GM11168 (cell line): ENCODE data around the gene WDR4.
"Not testable (repeated sequence)": the region's sequence is repeated elsewhere in the genome, so short reads cannot be mapped to it uniquely, and the experiment has no call there.

Source experiments
- in situ Hi-C: fragments of 300-500 bp; cut with MboI; formaldehyde crosslinking; loops from one replicate; pipeline ENCODE4 v1.12.0; 2022; ENCODE audit warnings: low sequenced_read_pairs; ENCODE audit not compliant: unreplicated experiment

WDR4 gene

GRCh38 chr21:42841916-42842655, 37.3 kb downstream of the WDR4 start:
- in situ Hi-C loops: not testable (repeated sequence)

DNA sequence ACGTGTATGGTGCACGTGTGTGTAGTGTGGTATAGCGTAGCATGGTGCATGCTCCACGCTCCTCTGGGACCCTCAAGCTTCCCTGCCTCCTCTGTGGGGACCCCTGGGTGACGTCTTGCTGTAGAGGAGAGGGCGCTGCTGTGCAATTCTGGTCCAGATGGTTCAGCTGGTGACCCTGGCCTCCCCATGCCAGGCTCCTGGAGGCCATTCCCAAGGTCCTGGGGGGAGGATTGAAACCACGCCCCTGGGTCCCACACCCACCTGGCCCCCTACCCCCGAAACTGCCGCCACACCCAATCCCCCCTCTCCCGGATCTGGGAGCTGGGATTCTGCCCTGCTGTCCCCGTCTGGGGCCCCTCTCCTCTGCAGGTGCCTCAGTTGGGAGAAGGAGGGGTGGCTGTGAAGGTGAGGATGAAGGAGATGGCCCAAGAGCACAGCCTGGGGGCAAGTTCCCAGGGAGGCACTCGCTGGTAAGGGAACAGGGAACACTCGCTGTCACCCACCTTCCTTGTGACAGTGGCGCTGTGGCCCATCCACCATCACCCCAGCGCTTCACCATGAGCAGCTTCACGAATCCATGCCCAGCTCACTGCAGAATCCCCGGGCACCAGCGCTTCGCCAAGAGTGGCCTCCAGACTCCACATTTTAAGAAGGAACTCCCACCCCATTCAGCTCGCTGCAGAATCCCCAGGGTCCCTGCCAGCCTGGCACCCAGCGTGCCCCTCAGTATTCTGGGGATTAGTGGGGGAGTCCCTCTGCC, 38.0 kb downstream of the WDR4 start:
- in situ Hi-C loops: no loop called here

- in situ Hi-C loops: no loop called here
These were observed 38.8 kb downstream of the WDR4 start for GRCh38 chr21:42840411-42841155.

GRCh38 chr21:42839271-42840231, 39.8 kb downstream of the WDR4 start:
- in situ Hi-C loops: no loop called here

DNA sequence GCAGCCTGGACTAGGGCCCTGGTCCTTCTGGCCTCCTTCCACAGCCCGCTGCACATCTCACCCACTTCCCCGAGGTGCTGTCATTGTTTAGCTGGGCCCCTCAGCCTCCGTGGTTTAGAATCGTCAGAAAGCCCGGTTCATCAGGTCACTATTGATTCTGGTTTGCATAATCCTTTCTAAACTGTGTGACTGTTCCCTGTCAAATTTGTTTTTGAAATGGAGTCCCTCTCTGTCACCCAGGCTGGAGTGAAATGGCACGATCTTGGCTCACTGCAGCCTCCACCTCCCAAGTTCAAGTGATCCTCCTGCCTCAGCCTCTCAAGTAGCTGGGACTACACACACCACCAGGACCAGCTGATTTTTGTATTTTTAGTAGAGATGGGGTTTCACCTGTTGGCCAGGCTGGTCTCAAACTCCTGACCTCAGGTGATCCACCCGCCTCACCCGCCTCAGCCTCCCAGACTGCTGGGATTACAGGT, 41.1 kb downstream of the WDR4 start:
- in situ Hi-C loops: not testable (repeated sequence)

- in situ Hi-C loops: no loop called here
These were observed 41.7 kb downstream of the WDR4 start for GRCh38 chr21:42837421-42838211.

- in situ Hi-C loops: no loop called here
These were observed 42.5 kb downstream of the WDR4 start for GRCh38 chr21:42836767-42837301.

- in situ Hi-C loops: no loop called here
These were observed 43.0 kb downstream of the WDR4 start for GRCh38 chr21:42836402-42836666.

GRCh38 chr21:42835611-42836401, 43.5 kb downstream of the WDR4 start:
- in situ Hi-C loops: no loop called here

DNA sequence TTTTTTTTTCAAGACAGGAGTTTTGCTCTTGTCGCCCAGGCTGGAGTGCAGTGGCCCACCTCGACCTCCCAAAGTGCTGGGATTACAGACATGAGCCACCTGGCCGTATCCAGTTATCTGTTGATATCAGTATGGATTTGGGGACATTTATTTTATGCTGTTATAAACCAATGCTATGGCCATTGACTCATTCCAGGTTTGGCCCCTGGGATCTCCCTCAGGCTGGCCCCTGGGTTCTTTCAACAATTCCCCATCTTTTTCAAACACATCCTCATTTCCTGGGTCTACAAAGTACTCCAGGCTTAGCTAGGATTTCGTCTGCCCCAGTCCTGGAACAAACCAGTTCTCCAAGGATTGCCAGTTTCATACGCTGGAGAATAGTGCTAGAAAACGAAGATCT, 44.1 kb downstream of the WDR4 start:
- in situ Hi-C loops: no loop called here

- in situ Hi-C loops: no loop called here
These were observed 44.6 kb downstream of the WDR4 start for GRCh38 chr21:42834726-42835191.

DNA sequence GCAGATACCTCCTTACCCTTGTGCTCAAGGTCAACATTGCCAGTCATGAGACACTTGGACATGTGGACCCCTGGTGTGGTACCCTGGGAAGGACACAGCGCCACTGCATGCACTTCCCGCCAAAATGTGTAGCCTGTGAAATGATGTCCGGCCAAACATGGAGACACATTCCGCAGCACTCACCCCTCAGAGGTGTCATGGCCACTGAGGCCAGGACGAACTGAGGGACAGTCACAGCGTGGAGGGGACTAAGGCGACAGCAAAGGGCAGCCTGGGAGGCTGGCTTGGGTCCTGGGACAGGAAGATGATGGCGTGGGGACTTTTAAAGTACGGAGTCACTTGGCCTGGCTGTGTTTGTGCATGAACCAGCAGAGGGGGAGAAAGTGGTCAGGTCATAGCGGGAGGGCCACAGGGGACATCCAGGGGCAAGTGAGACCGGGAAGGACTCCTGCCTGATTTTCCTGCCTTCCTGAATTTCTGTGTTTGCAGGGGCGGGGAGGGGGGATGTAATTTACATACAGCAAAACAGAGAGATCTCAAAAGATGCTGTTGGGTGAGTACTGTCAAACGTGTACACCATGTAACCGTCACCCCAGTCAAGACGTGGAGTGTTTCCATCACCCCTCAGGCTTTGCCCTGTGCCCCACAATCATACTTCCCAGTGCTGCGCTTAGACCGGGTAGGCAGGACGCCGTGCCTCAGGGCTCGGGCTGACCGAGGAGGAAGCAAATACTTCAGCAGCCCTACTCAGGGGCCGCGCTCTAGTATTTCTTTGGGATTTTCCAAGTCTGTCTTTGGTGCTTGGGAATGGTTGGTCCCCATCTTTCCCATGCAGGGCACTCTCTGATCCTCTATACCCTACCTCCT, 45.2 kb downstream of the WDR4 start:
- in situ Hi-C loops: no loop called here

- in situ Hi-C loops: no loop called here
These were observed 45.9 kb downstream of the WDR4 start for GRCh38 chr21:42833439-42833815.

GRCh38 chr21:42832321-42832630, 47.1 kb downstream of the WDR4 start:
- in situ Hi-C loops: not testable (repeated sequence)

- in situ Hi-C loops: no loop called here
These were observed 48.6 kb downstream of the WDR4 start for GRCh38 chr21:42830456-42831455.

DNA sequence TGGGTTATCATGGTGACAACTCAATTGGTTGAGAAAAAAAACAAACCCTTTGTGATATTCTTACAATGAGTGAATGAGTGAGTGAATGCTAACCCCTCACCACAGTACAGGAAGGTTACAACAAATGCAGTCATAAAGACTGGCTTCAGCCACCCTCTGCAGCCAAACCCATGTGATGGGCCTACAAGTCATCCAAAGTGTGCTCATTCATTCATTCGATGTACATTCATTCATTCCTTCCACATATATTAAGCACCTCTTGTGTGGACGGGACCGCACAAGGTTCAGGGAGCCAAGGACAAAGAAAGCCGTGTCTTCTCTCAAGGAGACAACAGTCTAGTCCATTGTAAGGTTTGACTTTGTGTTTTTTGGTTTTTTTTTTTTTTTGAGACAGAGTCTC, 49.4 kb downstream of the WDR4 start:
- in situ Hi-C loops: loop anchor here (10.0 kb wide), 1 partner anchor 225 kb away; no protein-coding TSS in a partner anchor
